PC-3 (cell line): ENCODE measurements around the gene RGS10. TPM values are rescaled to one million over a fixed set of nuclear protein-coding genes. Genes with fewer than 3 reads are reported as not detected.

Experiments used
- ATAC-seq: fragments of 200-7000 bp; cut with Tn5 transposase; 2 replicates; pipeline ENCODE4 v1.9.1; 2020; ENCODE audit warnings: mild to moderate bottlenecking, moderate library complexity
- BruUV-seq: library from RNA; stranded (reverse); fragments of 400-500 nt; replicated peaks from 2 replicates; lab custom pipeline; 2021; lab: Mats Ljungman, UMichigan
- CTCF ChIA-PET: fragments of 300-600 bp; sonication (Branson Sonifier 250); formaldehyde crosslinking; loops from one replicate; lab custom pipeline; 2022; ENCODE audit warnings: antibody characterized with exemption; lab: Charles Lee
- POLR2A ChIA-PET: fragments of 300-600 bp; sonication (Branson Sonifier 250); formaldehyde crosslinking; loops from one replicate; lab custom pipeline; 2022; ENCODE audit warnings: antibody characterized with exemption; ENCODE audit not compliant: unreplicated experiment; lab: Charles Lee
- DNase-seq: peaks from one replicate; pipeline ENCODE4 v3.0.0-alpha.2; 2015
- H2AFZ ChIP-seq: fragments of 300-600 bp; sonication (generic); 2 replicates; pipeline ENCODE4 v1.6.0; 2016; ENCODE audit warnings: antibody characterized with exemption, low read length
- H3F3A ChIP-seq: fragments of 300-600 bp; sonication (generic); one replicate; pipeline ENCODE4 v1.6.0; 2017; ENCODE audit warnings: antibody characterized with exemption, low read length, control low read depth, mild to moderate bottlenecking; ENCODE audit not compliant: unreplicated experiment
- H3K27ac ChIP-seq: fragments of 300-600 bp; sonication (generic); 2 replicates; pipeline ENCODE4 v1.5.1; 2016; ENCODE audit warnings: mild to moderate bottlenecking, low read length
- H3K27me3 ChIP-seq: fragments of 300-600 bp; sonication (generic); 2 replicates; pipeline ENCODE4 v1.6.1; 2016; ENCODE audit warnings: low read length, mixed read lengths
- H3K36me3 ChIP-seq: fragments of 300-600 bp; sonication (generic); 2 replicates; pipeline ENCODE4 v1.6.1; 2016; ENCODE audit warnings: low read depth, mixed run types, low read length, mixed read lengths
- H3K4me1 ChIP-seq: fragments of 300-600 bp; sonication (generic); 2 replicates; pipeline ENCODE4 v1.5.1; 2016; ENCODE audit warnings: low read length; ENCODE audit not compliant: insufficient read depth
- H3K4me2 ChIP-seq: fragments of 300-600 bp; sonication (generic); 2 replicates; pipeline ENCODE4 v1.6.0; 2016; ENCODE audit warnings: low read length
- H3K4me3 ChIP-seq: fragments of 300-600 bp; sonication (generic); 2 replicates; pipeline ENCODE4 v1.5.1; 2016; ENCODE audit warnings: mild to moderate bottlenecking, low read length, mixed read lengths
- H3K79me2 ChIP-seq: fragments of 300-600 bp; sonication (generic); 2 replicates; pipeline ENCODE4 v1.6.1; 2017; ENCODE audit warnings: low read length, mixed read lengths
- H3K9ac ChIP-seq: fragments of 300-600 bp; sonication (generic); 2 replicates; pipeline ENCODE4 v1.6.0; 2016; ENCODE audit warnings: mild to moderate bottlenecking, low read length
- H3K9me2 ChIP-seq: fragments of 300-600 bp; sonication (generic); replicated peaks from 2 replicates; pipeline ENCODE4 v1.6.1; 2016; ENCODE audit warnings: mixed run types, low read length, mixed read lengths
- H3K9me3 ChIP-seq: fragments of 300-600 bp; sonication (generic); 2 replicates; pipeline ENCODE4 v1.6.1; 2016; ENCODE audit warnings: low read length, mixed read lengths
- H4K20me1 ChIP-seq: fragments of 300-600 bp; sonication (generic); 2 replicates; pipeline ENCODE4 v1.6.1; 2016; ENCODE audit warnings: low read length, mixed read lengths
- CTCF ChIP-seq: fragments of 300-600 bp; sonication (generic); conservative IDR thresholded peaks from 2 replicates; pipeline ENCODE4 v1.5.1; 2017; ENCODE audit warnings: antibody characterized with exemption, low read depth, mild to moderate bottlenecking, low read length
- EZH2 ChIP-seq: fragments of 300-600 bp; sonication (generic); IDR thresholded peaks from one replicate; pipeline ENCODE4 v1.6.1; 2017; ENCODE audit warnings: antibody characterized with exemption, mild to moderate bottlenecking, low read length; ENCODE audit not compliant: unreplicated experiment
- EZH2phosphoT487 ChIP-seq: fragments of 300-600 bp; sonication (generic); IDR thresholded peaks from 2 replicates; pipeline ENCODE4 v1.6.1; 2018; ENCODE audit warnings: mild to moderate bottlenecking, antibody characterized with exemption, low read length, borderline replicate concordance
- intact Hi-C: fragments of 100-400 bp; cut with micrococcal nuclease; formaldehyde crosslinking; loops from 2 replicates; pipeline ENCODE4 v1.9.0; 2023
- total RNA-seq: library from RNA; depleted of rRNA; stranded (reverse); fragments of >200 nt; gene quantifications from 2 replicates; pipeline ENCODE4 v1.2.3, GENCODE V29; 2014

The RGS10 gene
- total RNA-seq, 1 experiment from 2014 or later = 27.6 TPM

DNA sequence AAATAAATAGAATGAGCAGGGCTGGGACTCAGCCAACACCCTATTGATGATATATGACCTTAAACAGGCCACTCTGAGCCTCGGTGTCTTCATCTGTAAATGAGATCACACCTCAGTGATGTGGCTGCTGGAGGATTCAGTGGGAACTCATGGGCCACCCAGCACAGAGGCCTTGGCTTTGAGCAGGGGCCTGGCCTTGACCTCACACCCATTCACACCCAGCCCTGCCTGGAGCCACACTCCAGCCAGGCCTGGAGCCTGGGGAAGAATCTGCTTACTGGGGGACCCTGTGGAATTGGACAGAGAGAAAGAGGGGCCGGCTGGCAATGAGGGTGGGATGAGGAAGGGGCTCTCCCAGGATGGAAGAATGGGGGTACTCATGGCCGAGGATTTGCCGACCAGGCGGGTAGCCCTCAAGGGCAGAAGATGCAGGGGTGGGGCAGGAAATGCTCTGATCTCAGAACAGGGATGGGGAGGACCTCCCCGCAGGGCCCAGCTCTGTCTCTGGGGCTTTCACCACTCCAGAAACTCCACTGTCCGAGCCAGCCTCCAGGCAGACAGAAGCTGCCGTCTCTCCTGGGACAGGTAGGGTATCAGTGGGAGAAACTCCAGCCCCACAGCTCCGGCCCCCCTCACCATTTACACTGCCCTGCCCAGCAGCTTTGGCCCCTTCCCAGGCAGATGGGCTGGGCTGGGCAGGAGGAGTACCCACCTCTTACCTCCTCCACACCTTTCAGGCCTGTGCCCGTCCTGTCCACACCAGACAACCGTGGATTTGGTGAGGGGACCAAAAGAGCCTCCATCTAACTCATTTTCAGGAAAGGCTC lies 81.9 kb downstream of the RGS10 start:
- no peaks in the 10 kb centered on the region for H3K9me3 ChIP-seq
- DNase-seq (no peak), ATAC-seq (no peak)
- BruUV-seq = no TSS peak
- H3K4me2 ChIP-seq = peak overlapping the region; percentile 74
- no peak overlapping the region for H2AFZ ChIP-seq
- no peaks in the 10 kb centered on the region for H3K9me2 ChIP-seq
- ChIA-PET POLR2A (no interaction called here), CTCF (no interaction called here)
- H3K4me3 ChIP-seq = no peak overlapping the region
- no peaks in the 10 kb centered on the region for H3K36me3 ChIP-seq
- peak overlapping the region; percentile 72 for H3K27ac ChIP-seq
- no peaks in the 10 kb centered on the region for H4K20me1 ChIP-seq
- TF ChIP-seq EZH2 (no peak), EZH2phosphoT487 (no peak), CTCF (no peak)
- peaks cover 25% of the 10 kb centered on the region for H3K4me1 ChIP-seq
- no peak overlapping the region; the same call in 1 of the 2 replicates for H3K9ac ChIP-seq
- intact Hi-C loops = no loop called here
- no peaks in the 10 kb centered on the region for H3F3A ChIP-seq
- H3K79me2 ChIP-seq = no peaks in the 10 kb centered on the region
- no peaks in the 10 kb centered on the region for H3K27me3 ChIP-seq

GRCh38 chr10:119459681-119460340 lies 82.7 kb downstream of the RGS10 start:
- TF ChIP-seq EZH2phosphoT487 = no peak
- no peak for TF ChIP-seq EZH2
- DNase-seq (no peak), ATAC-seq (no peak)
- Histone ChIP-seq H3F3A (no peaks in the 10 kb centered on the region), H3K79me2 (no peaks in the 10 kb centered on the region), H3K9me2 (no peaks in the 10 kb centered on the region), H3K9ac (no peak overlapping the region), H3K4me2 (no peak overlapping the region), H2AFZ (no peak overlapping the region), H3K27me3 (no peaks in the 10 kb centered on the region), H3K27ac (no peak overlapping the region), H3K4me3 (no peak overlapping the region), H4K20me1 (no peaks in the 10 kb centered on the region), H3K36me3 (no peaks in the 10 kb centered on the region), H3K4me1 (peaks cover 25% of the 10 kb centered on the region), H3K9me3 (no peaks in the 10 kb centered on the region)
- ChIA-PET POLR2A (no interaction called here), CTCF (interaction anchor here (0.6 kb wide), 1 partner anchor 250 kb away, joined by 3 read pairs; no protein-coding TSS in a partner anchor)
- intact Hi-C loops = no loop called here
- no TSS peak for BruUV-seq

GRCh38 chr10:119457966-119458766 lies 84.4 kb downstream of the RGS10 start:
- intact Hi-C loops = no loop called here
- no peak overlapping the region for H2AFZ ChIP-seq
- H3K36me3 ChIP-seq = no peaks in the 10 kb centered on the region
- ATAC-seq (no peak), DNase-seq (no peak)
- ChIA-PET POLR2A (no interaction called here), CTCF (no interaction called here)
- H3K4me2 ChIP-seq = no peak overlapping the region
- no TSS peak for BruUV-seq
- TF ChIP-seq CTCF = no peak
- no peak for TF ChIP-seq EZH2phosphoT487
- TF ChIP-seq EZH2 = no peak
- H3K9me3 ChIP-seq = no peaks in the 10 kb centered on the region
- no peak overlapping the region for H3K27ac ChIP-seq
- H4K20me1 ChIP-seq = no peaks in the 10 kb centered on the region
- peaks cover 25% of the 10 kb centered on the region for H3K4me1 ChIP-seq
- H3K4me3 ChIP-seq = no peak overlapping the region
- H3K27me3 ChIP-seq = no peaks in the 10 kb centered on the region
- H3K9me2 ChIP-seq = no peaks in the 10 kb centered on the region
- no peaks in the 10 kb centered on the region for H3K79me2 ChIP-seq
- H3F3A ChIP-seq = no peaks in the 10 kb centered on the region
- H3K9ac ChIP-seq = no peak overlapping the region
